T1000 (cell line): ENCODE results near the gene SLC4A4.

Experiments used
- DNase-seq: peaks from one replicate; lab custom pipeline; 2025; ENCODE audit warnings: mixed read lengths; lab: John Stamatoyannopoulos, UW

The SLC4A4 gene

GRCh38 chr4:71602289-71602900, 263.6 kb downstream of the SLC4A4 start:
- DNase-seq, result no peak

DNA sequence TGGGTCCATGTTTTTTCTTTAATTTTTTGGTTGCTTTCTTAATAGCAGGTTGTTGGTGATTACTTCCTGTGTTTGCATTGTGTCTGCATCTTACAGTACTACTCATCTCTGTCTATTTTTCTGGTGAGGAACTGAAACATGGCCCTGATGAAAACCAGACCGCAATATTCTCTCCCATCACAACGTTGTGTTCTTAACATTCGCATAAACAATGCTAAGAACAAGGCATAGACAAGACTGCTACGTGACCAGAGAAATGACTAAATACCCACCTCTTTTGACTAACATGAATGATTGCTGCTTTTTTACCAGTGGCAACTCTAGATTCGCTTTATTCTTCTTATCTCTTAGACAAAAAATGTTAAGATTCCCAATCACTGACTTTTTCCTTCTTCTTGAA, 266.0 kb downstream of the SLC4A4 start:
- no peak for DNase-seq

DNA sequence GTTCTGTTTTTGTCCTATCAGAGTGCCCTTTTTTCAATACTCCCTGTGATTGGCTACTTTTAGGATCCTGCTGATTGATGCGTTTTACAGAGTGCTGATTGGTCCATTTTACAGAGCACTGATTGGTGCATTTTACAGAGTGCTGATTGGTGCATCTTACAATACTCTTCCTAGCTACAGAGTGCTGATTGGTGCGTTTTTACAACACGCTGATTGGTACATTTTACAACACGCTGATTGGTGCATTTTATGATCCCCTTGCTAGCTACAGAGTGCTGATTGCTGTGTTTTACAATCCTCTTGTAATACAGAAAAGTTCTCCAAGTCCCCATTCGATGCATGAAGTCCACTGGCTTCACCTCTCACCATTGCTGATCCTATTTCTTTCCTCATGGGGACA, 268.3 kb downstream of the SLC4A4 start:
- DNase-seq, result no peak

DNA sequence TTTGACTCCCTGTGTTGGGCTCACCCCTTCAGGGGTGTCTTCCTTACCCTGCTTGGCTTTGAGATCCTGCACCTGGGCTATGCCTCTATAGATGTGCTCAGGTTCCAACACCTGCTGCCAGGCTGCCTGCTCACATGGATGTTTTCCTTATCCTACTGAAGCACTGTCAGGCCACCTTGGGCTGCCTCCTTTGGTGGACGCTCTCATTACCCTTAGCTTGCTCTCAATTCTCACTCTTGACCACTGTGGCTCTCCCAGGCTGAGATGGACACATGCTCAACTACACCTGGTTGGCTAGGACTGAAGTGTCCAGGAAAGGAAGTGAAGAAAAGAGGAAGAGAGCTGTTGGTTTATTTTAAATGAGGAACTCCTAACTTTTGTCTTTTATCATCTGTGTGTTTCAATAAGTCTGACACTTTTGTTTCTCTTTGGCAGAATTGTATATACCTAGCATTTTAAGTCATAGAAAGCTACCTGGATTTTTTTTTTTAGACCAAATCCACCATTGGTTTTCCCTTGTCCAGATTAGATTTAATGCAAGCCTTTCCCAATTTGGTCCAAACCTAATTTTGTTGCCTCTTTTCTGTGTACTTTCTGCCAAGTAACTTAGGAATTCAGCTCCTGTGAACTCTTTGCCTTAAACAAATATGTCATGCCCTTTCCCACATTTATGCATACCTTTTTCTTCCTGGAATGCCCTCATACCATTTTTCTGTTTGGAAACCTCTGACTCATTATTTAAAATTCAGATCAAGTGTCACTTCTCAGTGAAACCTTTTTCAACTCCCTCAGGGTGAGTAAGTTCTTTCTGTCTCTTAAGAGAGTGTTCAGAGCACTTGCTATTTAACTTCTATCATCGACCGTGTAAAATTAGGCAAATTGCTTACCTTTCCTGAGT, 269.2 kb downstream of the SLC4A4 start:
- DNase-seq, result no peak

- DNase-seq, result no peak
Observed at GRCh38 chr4:71608678-71609071, 269.9 kb downstream of the SLC4A4 start.

DNA sequence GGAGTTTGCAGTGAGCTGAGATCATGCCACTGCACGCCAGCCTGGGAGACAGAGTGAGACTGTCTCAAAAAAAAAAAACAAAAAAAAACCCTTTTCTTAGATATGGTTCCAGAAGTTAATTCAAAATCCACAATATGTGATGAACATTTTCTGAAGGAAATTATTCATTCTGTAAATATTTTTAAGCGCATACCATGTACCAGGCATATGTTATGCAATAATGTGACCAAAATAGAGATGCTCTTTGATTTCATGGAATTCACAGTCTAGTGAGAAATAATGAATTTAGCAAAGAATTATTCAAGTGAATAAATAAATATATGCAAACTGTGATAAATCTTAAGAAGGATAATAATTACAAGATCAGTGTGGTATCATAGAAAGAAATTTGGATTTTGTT, 270.3 kb downstream of the SLC4A4 start:
- DNase-seq, result no peak

- DNase-seq, result no peak
Observed at GRCh38 chr4:71609651-71610050, 270.8 kb downstream of the SLC4A4 start.

DNA sequence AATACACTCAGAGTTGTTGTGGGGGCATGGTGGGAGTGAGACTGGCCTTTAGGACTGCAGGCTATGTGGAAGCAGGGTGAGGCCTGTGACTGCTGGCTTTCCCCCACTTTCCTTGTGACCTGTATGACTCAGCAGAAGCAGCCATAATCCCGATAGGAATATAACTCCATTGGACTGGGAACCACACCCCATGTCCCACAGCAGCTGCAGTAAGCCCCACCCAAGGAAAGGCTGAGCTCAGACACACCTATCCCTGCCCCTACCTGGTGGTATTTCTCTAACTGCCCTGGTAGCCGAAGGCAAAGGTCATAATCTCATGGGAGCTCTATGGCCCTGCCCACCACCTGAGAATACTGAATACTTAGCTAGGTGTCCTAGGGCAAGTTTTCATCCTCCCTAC, 275.8 kb downstream of the SLC4A4 start:
- DNase-seq, result no peak

GRCh38 chr4:71616168-71616811, 277.5 kb downstream of the SLC4A4 start:
- DNase-seq, result no peak
